Caco-2 (cell line): ENCODE data around the gene KIT. TPM values are rescaled to one million over a fixed set of nuclear protein-coding genes. Genes with fewer than 3 reads are reported as not detected.

ENCODE experiments used
- BruUV-seq: library from RNA; stranded (reverse); fragments of 400-500 nt; replicated peaks from 2 replicates; lab custom pipeline; 2021; lab: Mats Ljungman, UMichigan
- CTCF ChIA-PET: fragments of 300-600 bp; sonication (Branson Sonifier 250); formaldehyde crosslinking; loops from one replicate; lab custom pipeline; 2022; ENCODE audit warnings: antibody characterized with exemption; lab: Charles Lee
- POLR2A ChIA-PET: fragments of 300-600 bp; sonication (Branson Sonifier 250); formaldehyde crosslinking; loops from one replicate; lab custom pipeline; 2022; ENCODE audit warnings: antibody characterized with exemption; lab: Charles Lee
- DNase-seq, 2 experiments: peaks; one replicate each; pipeline versions ENCODE4 v3.0.0 to v3.0.0-alpha.2; 2020 to 2022
- H3K27me3 ChIP-seq: replicated peaks from 2 replicates; pipeline ENCODE4 v1.6.0; 2011; ENCODE audit warnings: low read length; ENCODE audit not compliant: control insufficient read depth, insufficient read depth
- H3K36me3 ChIP-seq: 2 replicates; pipeline ENCODE4 v1.5.1; 2011; ENCODE audit warnings: low read length; ENCODE audit not compliant: control insufficient read depth, insufficient read depth
- H3K4me1 ChIP-seq: fragments of 250-450 bp; sonication (Bioruptor Pico); 2 replicates; pipeline ENCODE4 v1.5.1; 2020; ENCODE audit warnings: mild to moderate bottlenecking
- H3K4me3 ChIP-seq: 2 replicates; pipeline ENCODE4 v1.5.1; 2011; ENCODE audit warnings: low read depth, mild to moderate bottlenecking, control low read depth, low read length
- H3K9me3 ChIP-seq: fragments of 250-450 bp; sonication (Bioruptor Pico); 2 replicates; pipeline ENCODE4 v1.5.1; 2020; ENCODE audit warnings: mild to moderate bottlenecking, moderate library complexity
- H3K27ac Mint-ChIP-seq: one replicate; pipeline ENCODE4 v1.8.0; 2022; ENCODE audit warnings: mixed read lengths; ENCODE audit not compliant: unreplicated experiment
- H3K27me3 Mint-ChIP-seq: one replicate; pipeline ENCODE4 v1.8.0; 2022; ENCODE audit warnings: mixed read lengths; ENCODE audit not compliant: insufficient read depth, unreplicated experiment
- H3K36me3 Mint-ChIP-seq: one replicate; pipeline ENCODE4 v1.8.0; 2022; ENCODE audit warnings: mild to moderate bottlenecking, mixed read lengths; ENCODE audit not compliant: insufficient read depth, unreplicated experiment
- H3K4me1 Mint-ChIP-seq: one replicate; pipeline ENCODE4 v1.8.0; 2022; ENCODE audit warnings: low read depth, mixed read lengths; ENCODE audit not compliant: unreplicated experiment
- H3K4me3 Mint-ChIP-seq: one replicate; pipeline ENCODE4 v1.8.0; 2022; ENCODE audit warnings: mild to moderate bottlenecking, moderate library complexity, mixed read lengths; ENCODE audit not compliant: unreplicated experiment
- H3K9me3 Mint-ChIP-seq: one replicate; pipeline ENCODE4 v1.8.0; 2022; ENCODE audit warnings: mixed read lengths; ENCODE audit not compliant: unreplicated experiment
- CTCF ChIP-seq, 2 experiments: fragments of 200-600 bp in 1 of 2; IDR thresholded peaks; 1 replicate in 1 of 2; 2 replicates in 1 of 2; pipeline versions ENCODE4 v1.5.1 to v1.8.0; 2011 to 2022; ENCODE audit warnings: antibody characterized with exemption in 1 of 2, control low read depth in 1 of 2, inconsistent platforms in 1 of 2, low read depth in 1 of 2, low read length in 1 of 2, mild to moderate bottlenecking in 1 of 2, moderate library complexity in 1 of 2; ENCODE audit not compliant: insufficient read depth in 1 of 2, severe bottlenecking in 1 of 2, unreplicated experiment in 1 of 2
- intact Hi-C: fragments of 100-400 bp; cut with micrococcal nuclease; formaldehyde crosslinking; loops from one replicate; pipeline ENCODE4 v1.10.0; 2022; ENCODE audit not compliant: unreplicated experiment
- total RNA-seq: library from RNA; stranded (reverse); gene quantifications from 2 replicates; pipeline ENCODE4 v1.2.3, GENCODE V29; 2022

The KIT gene
- total RNA-seq, 1 experiment from 2014 or later, result 1.7 TPM

GRCh38 chr4:54620773-54621172 lies 37.0 kb upstream of the KIT start:
- no TSS peak for BruUV-seq
- H3K4me3 Mint-ChIP-seq, result no peak overlapping the region

GRCh38 chr4:54625391-54625790 lies 32.4 kb upstream of the KIT start:
- peaks cover 10% of the 10 kb centered on the region for H3K4me1 Mint-ChIP-seq
- H3K27me3 Mint-ChIP-seq, result no peaks in the 10 kb centered on the region
- TF ChIP-seq CTCF (IDR thresholded peaks at IDR 0.05; ENCODE audit: insufficient read depth in 1 of 2, low read depth in 1 of 2, low read length in 1 of 2, severe bottlenecking in 1 of 2, unreplicated experiment in 1 of 2), result no peak
- no peak for DNase-seq
- no peaks in the 10 kb centered on the region for H3K36me3 Mint-ChIP-seq
- intact Hi-C loops, result no loop called here
- no peak overlapping the region for H3K27ac Mint-ChIP-seq
- no peaks in the 10 kb centered on the region for H3K9me3 Mint-ChIP-seq
- no peak overlapping the region for H3K4me3 Mint-ChIP-seq
- Histone ChIP-seq H3K4me3 (no peak overlapping the region), H3K27me3 (no peaks in the 10 kb centered on the region), H3K9me3 (no peaks in the 10 kb centered on the region), H3K4me1 (no peaks in the 10 kb centered on the region), H3K36me3 (no peaks in the 10 kb centered on the region)
- no TSS peak for BruUV-seq
- ChIA-PET CTCF (no interaction called here), POLR2A (no interaction called here)

More at GRCh38 chr4:54620773-54621172, 37.0 kb upstream of the KIT start:
- no peaks in the 10 kb centered on the region for H3K27me3 Mint-ChIP-seq
- H3K4me1 Mint-ChIP-seq, result peaks cover 2% of the 10 kb centered on the region
- TF ChIP-seq CTCF (IDR thresholded peaks at IDR 0.05; ENCODE audit: insufficient read depth in 1 of 2, low read depth in 1 of 2, low read length in 1 of 2, severe bottlenecking in 1 of 2, unreplicated experiment in 1 of 2), result no peak
- Histone ChIP-seq H3K4me3 (no peak overlapping the region), H3K4me1 (no peaks in the 10 kb centered on the region), H3K9me3 (no peaks in the 10 kb centered on the region), H3K27me3 (no peaks in the 10 kb centered on the region), H3K36me3 (no peaks in the 10 kb centered on the region)
- intact Hi-C loops, result no loop called here
- no peaks in the 10 kb centered on the region for H3K9me3 Mint-ChIP-seq
- no peak overlapping the region for H3K27ac Mint-ChIP-seq
- no peaks in the 10 kb centered on the region for H3K36me3 Mint-ChIP-seq
- DNase-seq, result no peak
- CTCF ChIA-PET, result no interaction called here
- POLR2A ChIA-PET, result no interaction called here

GRCh38 chr4:54626113-54626512 lies 31.6 kb upstream of the KIT start:
- no peak overlapping the region for H3K27ac Mint-ChIP-seq
- CTCF ChIA-PET, result no interaction called here
- no TSS peak for BruUV-seq

More at GRCh38 chr4:54626113-54626512, 31.6 kb upstream of the KIT start:
- H3K9me3 ChIP-seq, result no peaks in the 10 kb centered on the region
- peaks cover 10% of the 10 kb centered on the region for H3K4me1 Mint-ChIP-seq
- no peaks in the 10 kb centered on the region for H3K36me3 ChIP-seq
- no peaks in the 10 kb centered on the region for H3K27me3 Mint-ChIP-seq
- intact Hi-C loops, result loop anchor here (1.0 kb wide), 1 partner anchor 15 kb away; no protein-coding TSS in a partner anchor
- no peaks in the 10 kb centered on the region for H3K9me3 Mint-ChIP-seq
- no peak for TF ChIP-seq CTCF (IDR thresholded peaks at IDR 0.05; ENCODE audit: insufficient read depth in 1 of 2, low read depth in 1 of 2, low read length in 1 of 2, severe bottlenecking in 1 of 2, unreplicated experiment in 1 of 2)
- H3K4me3 ChIP-seq, result no peak overlapping the region
- H3K27me3 ChIP-seq, result no peaks in the 10 kb centered on the region
- H3K4me3 Mint-ChIP-seq, result no peak overlapping the region
- H3K4me1 ChIP-seq, result no peaks in the 10 kb centered on the region
- POLR2A ChIA-PET, result no interaction called here
- DNase-seq, result no peak
- no peaks in the 10 kb centered on the region for H3K36me3 Mint-ChIP-seq
